BJ (cell line): ENCODE measurements around the gene GSN. TPM values are rescaled to one million over a fixed set of nuclear protein-coding genes. Genes with fewer than 3 reads are reported as not detected.

Experiments
- CTCF ChIA-PET: fragments of 350-600 bp; formaldehyde crosslinking; extraction: SDS; loops from one replicate; lab custom pipeline; 2021; ENCODE audit warnings: antibody characterized with exemption, inconsistent platforms; lab: Yijun Ruan, JAX
- POLR2A ChIA-PET: fragments of 300-600 bp; sonication (Branson Sonifier 250); formaldehyde crosslinking; extraction: SDS; loops from one replicate; lab custom pipeline; 2021; ENCODE audit warnings: antibody characterized with exemption; lab: Charles Lee
- DNase-seq: peaks from one replicate; pipeline ENCODE4 v3.0.0-alpha.2; 2011; ENCODE audit warnings: low read depth
- H3K27me3 ChIP-seq: 2 replicates; pipeline ENCODE4 v1.6.0; 2011; ENCODE audit warnings: low read length; ENCODE audit not compliant: control insufficient read depth, insufficient read depth
- H3K36me3 ChIP-seq: 2 replicates; pipeline ENCODE4 v1.5.1; 2011; ENCODE audit warnings: low read length; ENCODE audit not compliant: control insufficient read depth, insufficient read depth
- H3K4me3 ChIP-seq: 2 replicates; pipeline ENCODE4 v1.5.1; 2011; ENCODE audit warnings: low read depth, mild to moderate bottlenecking, control low read depth, low read length
- polyA plus RNA-seq: library from polyadenylated mRNA; depleted of rRNA; stranded (reverse); fragments of >200 nt; gene quantifications from 2 replicates; pipeline ENCODE4 v1.2.3, GENCODE V29; 2011
- TF ChIP-seq, protein P1 (sequence below): IDR thresholded peaks from 2 replicates; pipeline ENCODE4 v1.5.1; 2011; ENCODE audit warnings: low read depth, mild to moderate bottlenecking, control low read depth, inconsistent platforms, low read length, moderate library complexity; ENCODE audit not compliant: insufficient read depth

Gene GSN
- polyA plus RNA-seq, 1 experiment, result 765 TPM

DNA sequence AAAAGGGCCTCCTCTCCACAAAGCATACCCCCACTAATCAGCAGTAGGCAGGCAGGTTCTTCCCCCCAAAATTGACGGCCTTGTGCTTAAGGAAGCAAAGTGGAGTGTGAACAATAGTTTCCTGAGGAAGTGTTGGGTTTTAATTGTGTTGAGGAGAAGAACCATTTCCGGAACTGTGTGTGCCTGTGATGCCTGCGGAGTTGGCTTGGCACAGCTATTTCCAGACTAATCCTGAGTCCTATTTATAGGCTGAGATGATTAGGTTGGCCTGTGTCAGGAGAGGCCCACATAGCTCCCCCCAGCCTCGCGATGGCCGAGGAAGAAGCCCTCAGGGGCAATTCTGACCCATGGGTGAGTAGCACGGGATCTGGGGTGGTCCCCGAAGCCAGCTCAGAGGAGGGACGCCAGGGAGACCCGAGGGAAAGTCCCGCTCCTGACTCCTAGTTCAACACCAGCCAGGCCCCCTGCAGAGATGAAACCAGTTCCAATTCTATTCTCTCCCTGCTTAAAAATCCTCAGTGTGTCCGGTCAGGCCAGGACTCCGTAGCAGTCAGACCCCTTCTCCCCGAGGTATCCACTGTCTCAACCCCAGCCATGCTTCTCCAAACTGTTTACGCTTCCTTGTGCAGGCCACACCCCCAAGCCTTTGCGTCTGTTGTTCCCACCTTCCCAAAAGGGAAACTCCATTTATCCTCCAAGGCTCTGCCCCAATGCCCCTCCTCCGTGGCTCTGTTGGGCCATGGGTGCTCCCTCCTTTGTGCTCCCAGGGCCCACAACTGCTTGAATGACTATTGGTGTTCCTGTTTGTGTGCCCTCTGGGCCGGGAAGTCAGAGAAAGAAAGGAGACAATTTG lies 18.1 kb downstream of the GSN start:
- peaks cover 23% of the 10 kb centered on the region for H3K36me3 ChIP-seq
- ChIA-PET CTCF (interaction anchor here (1.0 to 5.2 kb wide), 8 partner anchors 8 to 113 kb away, joined by 3 to 44 read pairs (median 6); no protein-coding TSS in a partner anchor), POLR2A (interaction anchor here (0.6 kb wide), 2 partner anchors 16 to 531 kb away, joined by 3 read pairs; no protein-coding TSS in a partner anchor)
- H3K4me3 ChIP-seq, result no peak overlapping the region
- no peak for DNase-seq
- TF ChIP-seq, protein P1, sequence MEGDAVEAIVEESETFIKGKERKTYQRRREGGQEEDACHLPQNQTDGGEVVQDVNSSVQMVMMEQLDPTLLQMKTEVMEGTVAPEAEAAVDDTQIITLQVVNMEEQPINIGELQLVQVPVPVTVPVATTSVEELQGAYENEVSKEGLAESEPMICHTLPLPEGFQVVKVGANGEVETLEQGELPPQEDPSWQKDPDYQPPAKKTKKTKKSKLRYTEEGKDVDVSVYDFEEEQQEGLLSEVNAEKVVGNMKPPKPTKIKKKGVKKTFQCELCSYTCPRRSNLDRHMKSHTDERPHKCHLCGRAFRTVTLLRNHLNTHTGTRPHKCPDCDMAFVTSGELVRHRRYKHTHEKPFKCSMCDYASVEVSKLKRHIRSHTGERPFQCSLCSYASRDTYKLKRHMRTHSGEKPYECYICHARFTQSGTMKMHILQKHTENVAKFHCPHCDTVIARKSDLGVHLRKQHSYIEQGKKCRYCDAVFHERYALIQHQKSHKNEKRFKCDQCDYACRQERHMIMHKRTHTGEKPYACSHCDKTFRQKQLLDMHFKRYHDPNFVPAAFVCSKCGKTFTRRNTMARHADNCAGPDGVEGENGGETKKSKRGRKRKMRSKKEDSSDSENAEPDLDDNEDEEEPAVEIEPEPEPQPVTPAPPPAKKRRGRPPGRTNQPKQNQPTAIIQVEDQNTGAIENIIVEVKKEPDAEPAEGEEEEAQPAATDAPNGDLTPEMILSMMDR, result no peak
- H3K27me3 ChIP-seq, result no peaks in the 10 kb centered on the region

DNA sequence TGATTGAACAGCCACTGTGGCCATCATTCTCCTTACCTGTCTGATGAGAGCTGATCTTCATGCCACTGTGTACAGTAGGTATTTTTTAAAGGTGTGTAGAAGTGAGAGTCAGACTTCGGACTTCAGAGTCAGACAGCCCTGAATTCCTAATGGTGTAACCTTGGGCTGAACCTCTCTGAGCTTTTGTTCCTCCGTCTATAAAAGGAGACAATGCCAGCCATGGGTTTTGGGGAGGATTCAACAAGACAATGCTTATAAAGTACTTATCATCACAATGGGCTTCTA lies 18.7 kb downstream of the GSN start:
- peaks cover 19% of the 10 kb centered on the region for H3K36me3 ChIP-seq
- no peaks in the 10 kb centered on the region for H3K27me3 ChIP-seq
- H3K4me3 ChIP-seq, result no peak overlapping the region
- CTCF ChIA-PET, result interaction anchor here (1.3 to 5.2 kb wide), 8 partner anchors 9 to 113 kb away, joined by 4 to 44 read pairs (median 6); no protein-coding TSS in a partner anchor
- POLR2A ChIA-PET, result interaction anchor here (0.6 kb wide), 1 partner anchor 532 kb away, joined by 3 read pairs; no protein-coding TSS in a partner anchor
- DNase-seq, result no peak
- TF ChIP-seq, protein P1, result no peak

DNA sequence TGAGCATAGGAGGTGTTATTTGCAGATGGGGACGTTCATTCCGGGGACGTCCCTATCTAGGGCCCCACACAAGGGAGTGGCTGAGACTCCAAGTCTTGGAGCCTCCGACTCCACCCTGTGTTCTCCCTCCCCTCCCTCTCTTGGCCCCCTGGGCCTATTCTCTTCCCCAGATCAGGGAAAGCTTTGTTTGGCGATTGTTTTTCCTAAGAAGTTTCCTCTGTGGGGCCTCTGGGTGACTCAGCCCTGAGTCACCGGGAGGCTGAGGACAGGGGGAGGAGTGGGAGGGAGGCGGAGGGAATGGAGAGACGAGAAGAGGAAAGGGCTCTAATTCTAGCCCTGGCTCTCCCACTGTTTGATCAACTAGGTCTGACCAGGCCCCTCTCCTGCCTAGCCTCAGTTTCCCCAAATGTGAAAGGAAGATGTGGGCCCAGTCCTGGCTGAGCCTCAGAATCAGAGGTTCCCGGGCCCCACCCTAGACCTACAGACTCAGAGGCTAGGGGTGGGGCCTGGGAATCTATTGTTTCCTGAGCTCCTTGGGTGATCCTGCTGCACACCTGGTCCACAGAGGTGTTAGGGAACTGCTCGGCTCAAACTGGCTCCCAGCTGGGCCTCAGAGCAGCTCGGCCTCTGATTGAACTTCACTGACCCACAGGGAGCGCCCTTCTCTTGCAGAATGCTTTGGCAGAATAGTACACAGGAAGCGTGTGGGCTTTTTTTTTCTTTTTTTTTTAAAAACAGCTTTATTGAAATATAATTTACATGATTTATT lies 19.2 kb downstream of the GSN start:
- no peak overlapping the region for H3K4me3 ChIP-seq
- CTCF ChIA-PET, result interaction anchor here (0.6 to 5.2 kb wide), 12 partner anchors 9 to 112 kb away, joined by 3 to 44 read pairs (median 5); no protein-coding TSS in a partner anchor
- POLR2A ChIA-PET, result interaction anchor here (0.6 to 1.0 kb wide), 3 partner anchors 18 to 532 kb away, joined by 3 to 4 read pairs (median 3); no protein-coding TSS in a partner anchor

DNA sequence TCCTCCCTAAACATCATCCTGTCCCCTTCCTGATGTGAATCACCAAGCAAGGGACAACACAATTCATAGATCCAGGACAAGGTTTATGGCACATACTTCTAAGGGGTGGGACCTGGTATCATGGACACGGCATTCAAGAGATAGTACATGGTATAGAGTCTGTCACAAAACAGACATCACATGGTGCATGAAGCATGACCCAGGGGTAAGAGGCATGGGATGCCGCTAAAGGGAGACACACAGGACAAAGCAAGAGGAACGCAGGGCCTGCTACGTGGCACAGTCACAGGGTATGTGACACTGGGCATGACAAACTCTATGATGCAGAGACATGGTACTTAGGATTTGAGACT lies 20.7 kb downstream of the GSN start:
- no peak overlapping the region for H3K4me3 ChIP-seq
- ChIA-PET POLR2A (interaction anchor here (0.5 to 1.2 kb wide), 2 partner anchors 11 to 55 kb away, joined by 3 to 4 read pairs; no protein-coding TSS in a partner anchor), CTCF (interaction anchor here (1.3 to 5.2 kb wide), 5 partner anchors 8 to 76 kb away, joined by 3 to 44 read pairs (median 8); no protein-coding TSS in a partner anchor)
- TF ChIP-seq, protein P1, result no peak
- no peaks in the 10 kb centered on the region for H3K27me3 ChIP-seq
- peaks cover 23% of the 10 kb centered on the region for H3K36me3 ChIP-seq
- no peak for DNase-seq

More for the DNA sequence above, 19.2 kb downstream of the GSN start:
- no peaks in the 10 kb centered on the region for H3K27me3 ChIP-seq
- TF ChIP-seq, protein P1, result peak; percentile 38
- peak; percentile 87 for DNase-seq
- H3K36me3 ChIP-seq, result peaks cover 21% of the 10 kb centered on the region
